ENCODE results near the gene NHEJ1.

NHEJ1 gene

GRCh38 chr2:219107758-219108157 is 52.9 kb downstream of the NHEJ1 start:
- Histone ChIP-seq H3K27ac (ENCODE audit: low read length) (no peak overlapping the region), H3K9me2 (replicated peaks; ENCODE audit: insufficient read depth, low read length) (no peaks in the 10 kb centered on the region), H3K4me3 (ENCODE audit: low read length) (no peak overlapping the region), H4K20me1 (ENCODE audit: insufficient read depth, low read length) (no peaks in the 10 kb centered on the region), H3K36me3 (replicated peaks; ENCODE audit: insufficient read depth, low read length) (no peaks in the 10 kb centered on the region), H3K27me3 (replicated peaks; ENCODE audit: insufficient read depth, low read length) (no peaks in the 10 kb centered on the region), H3K79me2 (ENCODE audit: low read length) (no peaks in the 10 kb centered on the region), H3K4me1 (ENCODE audit: low read length) (no peaks in the 10 kb centered on the region), H3K9me3 (replicated peaks; ENCODE audit: insufficient read depth, low read length) (no peaks in the 10 kb centered on the region), H3K9ac (ENCODE audit: low read length) (no peak overlapping the region), H3K4me2 (ENCODE audit: low read depth, low read length) (no peak overlapping the region), H3F3A (ENCODE audit: insufficient read depth, low read length) (no peaks in the 10 kb centered on the region), H2AFZ (ENCODE audit: low read length) (no peak overlapping the region)
- no peak for DNase-seq
- TF ChIP-seq EZH2 (optimal IDR thresholded peaks at IDR 0.05; ENCODE audit: low read depth, low read length) = no peak
- no peak for TF ChIP-seq EZH2phosphoT487 (IDR thresholded peaks at IDR 0.05; ENCODE audit: low read length)
- TF ChIP-seq CTCF (IDR thresholded peaks at IDR 0.05; ENCODE audit: low read length) = no peak

GRCh38 chr2:219106251-219106650 is 54.4 kb downstream of the NHEJ1 start:
- TF ChIP-seq EZH2phosphoT487 (IDR thresholded peaks at IDR 0.05; ENCODE audit: low read length) (no peak), CTCF (IDR thresholded peaks at IDR 0.05; ENCODE audit: low read length) (no peak), EZH2 (optimal IDR thresholded peaks at IDR 0.05; ENCODE audit: low read depth, low read length) (no peak)
- Histone ChIP-seq H3K36me3 (replicated peaks; ENCODE audit: insufficient read depth, low read length) (no peaks in the 10 kb centered on the region), H3F3A (ENCODE audit: insufficient read depth, low read length) (no peaks in the 10 kb centered on the region), H3K9me3 (replicated peaks; ENCODE audit: insufficient read depth, low read length) (no peaks in the 10 kb centered on the region), H3K4me1 (ENCODE audit: low read length) (no peaks in the 10 kb centered on the region), H3K4me3 (ENCODE audit: low read length) (no peak overlapping the region), H2AFZ (ENCODE audit: low read length) (no peak overlapping the region), H3K27me3 (replicated peaks; ENCODE audit: insufficient read depth, low read length) (no peaks in the 10 kb centered on the region), H3K4me2 (ENCODE audit: low read depth, low read length) (no peak overlapping the region), H3K79me2 (ENCODE audit: low read length) (no peaks in the 10 kb centered on the region), H3K27ac (ENCODE audit: low read length) (no peak overlapping the region), H3K9ac (ENCODE audit: low read length) (no peak overlapping the region), H3K9me2 (replicated peaks; ENCODE audit: insufficient read depth, low read length) (no peaks in the 10 kb centered on the region), H4K20me1 (ENCODE audit: insufficient read depth, low read length) (no peaks in the 10 kb centered on the region)
- DNase-seq = no peak

- no peaks in the 10 kb centered on the region for H3K36me3 ChIP-seq (replicated peaks; ENCODE audit: insufficient read depth, low read length)
- H3K27ac ChIP-seq (ENCODE audit: low read length) = no peak overlapping the region
- no peaks in the 10 kb centered on the region for H3K9me3 ChIP-seq (replicated peaks; ENCODE audit: insufficient read depth, low read length)
- H3K9me2 ChIP-seq (replicated peaks; ENCODE audit: insufficient read depth, low read length) = no peaks in the 10 kb centered on the region
- H3F3A ChIP-seq (ENCODE audit: insufficient read depth, low read length) = no peaks in the 10 kb centered on the region
- no peaks in the 10 kb centered on the region for H3K27me3 ChIP-seq (replicated peaks; ENCODE audit: insufficient read depth, low read length)
- TF ChIP-seq CTCF (IDR thresholded peaks at IDR 0.05; ENCODE audit: low read length) = peak; percentile 88
- no peak for TF ChIP-seq EZH2 (optimal IDR thresholded peaks at IDR 0.05; ENCODE audit: low read depth, low read length)
- no peak for TF ChIP-seq EZH2phosphoT487 (IDR thresholded peaks at IDR 0.05; ENCODE audit: low read length)
- H3K4me2 ChIP-seq (ENCODE audit: low read depth, low read length) = no peak overlapping the region
- no peaks in the 10 kb centered on the region for H3K79me2 ChIP-seq (ENCODE audit: low read length)
- H3K4me1 ChIP-seq (ENCODE audit: low read length) = no peaks in the 10 kb centered on the region
- peak; percentile 52 for DNase-seq
- H4K20me1 ChIP-seq (ENCODE audit: insufficient read depth, low read length) = no peaks in the 10 kb centered on the region
- H3K9ac ChIP-seq (ENCODE audit: low read length) = no peak overlapping the region
- H3K4me3 ChIP-seq (ENCODE audit: low read length) = no peak overlapping the region
- no peak overlapping the region for H2AFZ ChIP-seq (ENCODE audit: low read length)
Measured at GRCh38 chr2:219104107-219105035, 56.2 kb downstream of the NHEJ1 start.
